GM12878 (cell line): ENCODE data around the gene PDPN. TPM values are rescaled to one million over a fixed set of nuclear protein-coding genes. Genes with fewer than 3 reads are reported as not detected.

Experiments used
- ATAC-seq: fragments of 200-7000 bp; cut with Tn5 transposase; 3 replicates; pipeline ENCODE4 v1.9.1; 2020; ENCODE audit warnings: mild to moderate bottlenecking, moderate library complexity
- BruUV-seq: library from RNA; stranded (reverse); fragments of 400-500 nt; replicated peaks from 2 replicates; lab custom pipeline; 2021; lab: Mats Ljungman, UMichigan
- CTCF ChIA-PET: fragments of 300-600 bp; sonication (Branson Sonifier 250); formaldehyde crosslinking; extraction: SDS; loops from one replicate; lab custom pipeline; 2021; ENCODE audit warnings: inconsistent platforms; lab: Yijun Ruan, JAX
- POLR2A ChIA-PET: fragments of 350-600 bp; formaldehyde crosslinking; extraction: SDS; loops from one replicate; lab custom pipeline; 2021; ENCODE audit warnings: inconsistent platforms; lab: Charles Lee
- RAD21 ChIA-PET: fragments of 300-600 bp; sonication (Branson Sonifier 250); formaldehyde crosslinking; loops from one replicate; lab custom pipeline; 2023; ENCODE audit warnings: antibody characterized with exemption; ENCODE audit not compliant: unreplicated experiment; lab: Charles Lee
- SMC1A ChIA-PET: fragments of 300-600 bp; sonication (Branson Sonifier 250); formaldehyde crosslinking; loops from one replicate; lab custom pipeline; 2023; ENCODE audit not compliant: unreplicated experiment, uncharacterized antibody; lab: Charles Lee
- DNase-seq: peaks from one replicate; pipeline ENCODE4 v3.0.0-alpha.2; 2011; ENCODE audit warnings: low read depth, low spot score
- FAIRE-seq: peaks from 3 replicates; lab custom pipeline; 2011; peaks lifted over from hg19 to GRCh38; lab: Jason Lieb, UNC
- H2AFZ ChIP-seq: 2 replicates; pipeline ENCODE4 v1.6.0; 2011; ENCODE audit warnings: low read depth, low read length, control low read depth; ENCODE audit not compliant: control insufficient read depth
- H3K27ac ChIP-seq: 2 replicates; pipeline ENCODE4 v1.5.1; 2011; ENCODE audit warnings: control low read depth; ENCODE audit not compliant: control insufficient read depth, insufficient read depth
- H3K27me3 ChIP-seq, 2 experiments: replicated peaks in 1 of 2; 2 replicates each; pipeline versions ENCODE4 v1.6.0 to v1.6.1; 2011; ENCODE audit warnings: low read length in 1 of 2; ENCODE audit not compliant: control insufficient read depth in 2 of 2, insufficient read depth in 2 of 2
- H3K36me3 ChIP-seq, 2 experiments: 2 replicates each; pipeline ENCODE4 v1.5.1; 2011; ENCODE audit warnings: low read length in 1 of 2; ENCODE audit not compliant: control insufficient read depth in 2 of 2, insufficient read depth in 2 of 2
- H3K4me1 ChIP-seq: 2 replicates; pipeline ENCODE4 v1.6.1; 2011; ENCODE audit warnings: mild to moderate bottlenecking, low read length, moderate library complexity, mixed read lengths; ENCODE audit not compliant: control insufficient read depth, insufficient read depth
- H3K4me2 ChIP-seq: 2 replicates; pipeline ENCODE4 v1.6.0; 2011; ENCODE audit warnings: control low read depth; ENCODE audit not compliant: control insufficient read depth, insufficient read depth
- H3K4me3 ChIP-seq: fragments of 200-600 bp; sonication (generic); 2 replicates; pipeline ENCODE4 v1.5.1; 2016
- H3K79me2 ChIP-seq: 2 replicates; pipeline ENCODE4 v1.6.0; 2011; ENCODE audit warnings: low read length; ENCODE audit not compliant: control insufficient read depth, insufficient read depth
- H3K9ac ChIP-seq: 2 replicates; pipeline ENCODE4 v1.8.0; 2011; ENCODE audit warnings: low read length, control low read depth, mixed read lengths; ENCODE audit not compliant: control insufficient read depth, insufficient read depth
- H3K9me3 ChIP-seq: replicated peaks from 3 replicates; pipeline ENCODE4 v1.5.1; 2011; ENCODE audit warnings: mild to moderate bottlenecking, low read length; ENCODE audit not compliant: control insufficient read depth, insufficient read depth
- H4K20me1 ChIP-seq: 2 replicates; pipeline ENCODE4 v1.6.0; 2011; ENCODE audit not compliant: control insufficient read depth, insufficient read depth
- FOXM1 ChIP-seq: IDR thresholded peaks from 2 replicates; pipeline ENCODE4 v1.6.1; 2012; ENCODE audit warnings: low read depth, mild to moderate bottlenecking, inconsistent platforms, low read length, moderate library complexity
- IKZF2 ChIP-seq, 2 experiments: fragments of 450-650 bp; IDR thresholded peaks; 2 replicates each; pipeline ENCODE4 v1.6.1; 2017; ENCODE audit warnings: mild to moderate bottlenecking in 2 of 2, moderate library complexity in 2 of 2
- KLF5 ChIP-seq: fragments of 450-650 bp; IDR thresholded peaks from 2 replicates; pipeline ENCODE4 v1.6.1; 2014; ENCODE audit warnings: mild to moderate bottlenecking; ENCODE audit not compliant: partially characterized antibody
- LARP7 ChIP-seq: fragments of 450-650 bp; IDR thresholded peaks from 2 replicates; pipeline ENCODE4 v1.6.1; 2017; ENCODE audit warnings: mild to moderate bottlenecking
- MAX ChIP-seq: IDR thresholded peaks from 2 replicates; pipeline ENCODE4 v1.6.1; 2012; ENCODE audit warnings: low read depth, low read length, improper control_type of control experiment
- MTA3 ChIP-seq: IDR thresholded peaks from 2 replicates; pipeline ENCODE4 v1.6.1; 2012; ENCODE audit warnings: low read length, inconsistent platforms, borderline replicate concordance
- NR2C1 ChIP-seq: fragments of 450-650 bp; IDR thresholded peaks from 2 replicates; pipeline ENCODE4 v1.6.1; 2017; ENCODE audit warnings: antibody characterized with exemption, mild to moderate bottlenecking, moderate library complexity
- PAX8 ChIP-seq: fragments of 450-650 bp; IDR thresholded peaks from 2 replicates; pipeline ENCODE4 v1.6.1; 2017; ENCODE audit warnings: mild to moderate bottlenecking, moderate library complexity
- PML ChIP-seq: IDR thresholded peaks from 2 replicates; pipeline ENCODE4 v1.6.1; 2012; ENCODE audit warnings: low read length, inconsistent platforms
- RAD51 ChIP-seq: fragments of 450-650 bp; IDR thresholded peaks from 2 replicates; pipeline ENCODE4 v1.6.1; 2016; ENCODE audit warnings: moderate library complexity, mild to moderate bottlenecking, inconsistent platforms
- RCOR1 ChIP-seq: conservative IDR thresholded peaks from 2 replicates; pipeline ENCODE4 v1.6.1; 2012; ENCODE audit warnings: low read depth, low read length, improper control_type of control experiment
- SP1 ChIP-seq: IDR thresholded peaks from one replicate; pipeline ENCODE4 v1.6.1; 2011; ENCODE audit warnings: low read depth, low read length
- TCF3 ChIP-seq: IDR thresholded peaks from 2 replicates; pipeline ENCODE4 v1.6.1; 2012; ENCODE audit warnings: low read depth, mild to moderate bottlenecking, low read length, borderline replicate concordance; ENCODE audit not compliant: insufficient read depth
- ZBED1 ChIP-seq: IDR thresholded peaks from 2 replicates; pipeline ENCODE4 v1.6.1; 2016; ENCODE audit warnings: borderline replicate concordance
- ZNF207 ChIP-seq: fragments of 450-650 bp; IDR thresholded peaks from 2 replicates; pipeline ENCODE4 v1.6.1; 2014; ENCODE audit warnings: antibody characterized with exemption, mild to moderate bottlenecking, borderline replicate concordance
- ZNF24 ChIP-seq: fragments of 450-650 bp; IDR thresholded peaks from 2 replicates; pipeline ENCODE4 v1.6.1; 2017; ENCODE audit warnings: antibody characterized with exemption, mild to moderate bottlenecking
- WGBS: methylation state at CpG from one replicate; pipeline ENCODE4 v1.1.6; 2016; ENCODE audit warnings: low lambda C conversion rate; ENCODE audit not compliant: insufficient replicate concordance, insufficient coverage; ENCODE audit errors: missing lambda C conversion rate; 5-methylcytosine and 5-hydroxymethylcytosine counted together
- in situ Hi-C: fragments of 300-500 bp; cut with MboI; formaldehyde crosslinking; loops from 9 replicates; pipeline ENCODE4 v1.14.3; 2018; ENCODE audit warnings: mixed read lengths
- intact Hi-C: fragments of 100-400 bp; cut with micrococcal nuclease; formaldehyde crosslinking; loops from one replicate; pipeline ENCODE4 v1.14.2; 2022; ENCODE audit not compliant: unreplicated experiment
- polyA plus RNA-seq, 11 experiments: library from polyadenylated mRNA; depleted of rRNA in 4 of 11; unstranded in 6 of 11; stranded (reverse) in 5 of 11; fragments of >200 nt; fragmentation: Nextera tagmentation in 4 of 11; fragmentation: Illumina TruSeq in 1 of 11; extraction: Ambion mirVana in 4 of 11; extraction: Trizol in 1 of 11; gene quantifications; 1 replicate in 1 of 11; 2 replicates in 10 of 11; pipeline versions ENCODE4 v1.2.1 to v1.2.3, GENCODE V29; 2011 to 2016; ENCODE audit warnings: inconsistent platforms in 2 of 11, missing spikeins in 2 of 11, low read depth in 1 of 11
- total RNA-seq, 4 experiments: library from RNA; depleted of rRNA in 3 of 4; stranded (reverse); fragments of >200 nt in 3 of 4; fragmentation: Illumina TruSeq in 1 of 4; extraction: Trizol in 1 of 4; gene quantifications; 2 replicates each; pipeline versions ENCODE4 v1.2.1 to v1.2.3, GENCODE V29; 2013 to 2021
- TF ChIP-seq, protein P1 (sequence below): fragments of 150-350 bp; IDR thresholded peaks from 2 replicates; pipeline ENCODE4 v1.6.1; 2016; ENCODE audit warnings: low read depth, low read length
- TF ChIP-seq, protein P2 (sequence below): IDR thresholded peaks from 2 replicates; pipeline ENCODE4 v1.6.1; 2012; ENCODE audit warnings: low read depth, low read length, improper control_type of control experiment

The PDPN gene
- total and polyA plus RNA-seq, 10 of the 15 experiments (the other 5 are each of a cell fraction or from before 2014, with no cell fraction given): 0.21 TPM; not detected in 9

- Histone ChIP-seq H3K36me3 (no peaks in the 10 kb centered on the region), H3K27me3 (no peaks in the 10 kb centered on the region; a peak in 1 of 4 replicates), H3K27ac (no peak overlapping the region), H2AFZ (no peak overlapping the region), H3K4me1 (no peaks in the 10 kb centered on the region), H3K79me2 (no peaks in the 10 kb centered on the region), H3K4me2 (no peak overlapping the region), H3K4me3 (no peak overlapping the region), H3K9ac (no peak overlapping the region), H4K20me1 (no peaks in the 10 kb centered on the region), H3K9me3 (no peaks in the 10 kb centered on the region)
- POLR2A ChIA-PET: no interaction called here
- no peak for TF ChIP-seq RCOR1
- no peak for TF ChIP-seq IKZF2 (IDR thresholded peaks at IDR 0.05)
- no peak for TF ChIP-seq ZBED1
- no peak for TF ChIP-seq MAX
- TF ChIP-seq RAD51: no peak
- TF ChIP-seq ZNF24: no peak
- TF ChIP-seq FOXM1: no peak
- TF ChIP-seq, protein P1, sequence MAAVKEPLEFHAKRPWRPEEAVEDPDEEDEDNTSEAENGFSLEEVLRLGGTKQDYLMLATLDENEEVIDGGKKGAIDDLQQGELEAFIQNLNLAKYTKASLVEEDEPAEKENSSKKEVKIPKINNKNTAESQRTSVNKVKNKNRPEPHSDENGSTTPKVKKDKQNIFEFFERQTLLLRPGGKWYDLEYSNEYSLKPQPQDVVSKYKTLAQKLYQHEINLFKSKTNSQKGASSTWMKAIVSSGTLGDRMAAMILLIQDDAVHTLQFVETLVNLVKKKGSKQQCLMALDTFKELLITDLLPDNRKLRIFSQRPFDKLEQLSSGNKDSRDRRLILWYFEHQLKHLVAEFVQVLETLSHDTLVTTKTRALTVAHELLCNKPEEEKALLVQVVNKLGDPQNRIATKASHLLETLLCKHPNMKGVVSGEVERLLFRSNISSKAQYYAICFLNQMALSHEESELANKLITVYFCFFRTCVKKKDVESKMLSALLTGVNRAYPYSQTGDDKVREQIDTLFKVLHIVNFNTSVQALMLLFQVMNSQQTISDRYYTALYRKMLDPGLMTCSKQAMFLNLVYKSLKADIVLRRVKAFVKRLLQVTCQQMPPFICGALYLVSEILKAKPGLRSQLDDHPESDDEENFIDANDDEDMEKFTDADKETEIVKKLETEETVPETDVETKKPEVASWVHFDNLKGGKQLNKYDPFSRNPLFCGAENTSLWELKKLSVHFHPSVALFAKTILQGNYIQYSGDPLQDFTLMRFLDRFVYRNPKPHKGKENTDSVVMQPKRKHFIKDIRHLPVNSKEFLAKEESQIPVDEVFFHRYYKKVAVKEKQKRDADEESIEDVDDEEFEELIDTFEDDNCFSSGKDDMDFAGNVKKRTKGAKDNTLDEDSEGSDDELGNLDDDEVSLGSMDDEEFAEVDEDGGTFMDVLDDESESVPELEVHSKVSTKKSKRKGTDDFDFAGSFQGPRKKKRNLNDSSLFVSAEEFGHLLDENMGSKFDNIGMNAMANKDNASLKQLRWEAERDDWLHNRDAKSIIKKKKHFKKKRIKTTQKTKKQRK: no peak
- TF ChIP-seq PAX8: no peak
- TF ChIP-seq LARP7: no peak
- TF ChIP-seq ZNF207: no peak
- TF ChIP-seq SP1: no peak
- no peak for TF ChIP-seq PML
- no peak for TF ChIP-seq TCF3
- no peak for TF ChIP-seq KLF5
- no peak for TF ChIP-seq NR2C1
- TF ChIP-seq, protein P2, sequence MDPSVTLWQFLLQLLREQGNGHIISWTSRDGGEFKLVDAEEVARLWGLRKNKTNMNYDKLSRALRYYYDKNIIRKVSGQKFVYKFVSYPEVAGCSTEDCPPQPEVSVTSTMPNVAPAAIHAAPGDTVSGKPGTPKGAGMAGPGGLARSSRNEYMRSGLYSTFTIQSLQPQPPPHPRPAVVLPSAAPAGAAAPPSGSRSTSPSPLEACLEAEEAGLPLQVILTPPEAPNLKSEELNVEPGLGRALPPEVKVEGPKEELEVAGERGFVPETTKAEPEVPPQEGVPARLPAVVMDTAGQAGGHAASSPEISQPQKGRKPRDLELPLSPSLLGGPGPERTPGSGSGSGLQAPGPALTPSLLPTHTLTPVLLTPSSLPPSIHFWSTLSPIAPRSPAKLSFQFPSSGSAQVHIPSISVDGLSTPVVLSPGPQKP: no peak
- TF ChIP-seq MTA3: no peak
- RAD21 ChIA-PET: no interaction called here
- intact Hi-C loops (no loop called here), in situ Hi-C loops (no loop called here)
- FAIRE-seq: no peak
- ATAC-seq: no peak
- WGBS: 33% methylated on average over 5 of the region's 5 CpGs
- CTCF ChIA-PET: no interaction called here
- SMC1A ChIA-PET: no interaction called here
- no peak for DNase-seq
- BruUV-seq: no TSS peak
These were observed 32.6 kb downstream of the PDPN start for GRCh38 chr1:13616234-13616633.
